ENCODE results near the gene SHF.

GRCh38 chr15:45181491-45182285 is 6.1 kb downstream of the SHF start:
- TF ChIP-seq KLF7 (tag by site-specific recombination; IDR thresholded peaks at IDR 0.05; ENCODE audit: borderline replicate concordance) (no peak), CTCF (tag by site-specific recombination; IDR thresholded peaks at IDR 0.05) (no peak), ZBTB21 (tag by site-specific recombination; IDR thresholded peaks at IDR 0.05) (no peak), ZFP3 (tag by site-specific recombination; IDR thresholded peaks at IDR 0.05; ENCODE audit: low read depth) (no peak), ZBTB44 (tag by site-specific recombination; IDR thresholded peaks at IDR 0.05) (no peak), KLF16 (tag by site-specific recombination; IDR thresholded peaks at IDR 0.05) (no peak), KLF9 (tag by site-specific recombination; IDR thresholded peaks at IDR 0.05; ENCODE audit: low read depth) (no peak), REST (tag by site-specific recombination; IDR thresholded peaks at IDR 0.05) (no peak)
